Measurements from ENCODE around the gene TADA2B.
A peak's percentile ranks its signal among the peaks of the same experiment; 100 is the strongest.

- TF ChIP-seq CTCF (IDR thresholded peaks at IDR 0.05; ENCODE audit: low read depth, low read length, missing input control) (peak; percentile 58), TAF1 (conservative IDR thresholded peaks at IDR 0.05) (no peak), RAD21 (IDR thresholded peaks at IDR 0.05) (peak; percentile 67 to 77), JUND (IDR thresholded peaks at IDR 0.05) (no peak), ATF3 (IDR thresholded peaks at IDR 0.05) (no peak), EGR1 (IDR thresholded peaks at IDR 0.05; ENCODE audit: low read depth in 2 of 2) (no peak), YY1 (IDR thresholded peaks at IDR 0.05) (no peak), MAX (IDR thresholded peaks at IDR 0.05) (no peak), REST (IDR thresholded peaks at IDR 0.05) (no peak), ZBTB33 (IDR thresholded peaks at IDR 0.05) (no peak)
Observed at GRCh38 chr4:7101692-7102515, 58.7 kb downstream of the TADA2B start.
